PC-9 (cell line): ENCODE data around the gene SLC6A19. TPM values are rescaled to one million over a fixed set of nuclear protein-coding genes. Genes with fewer than 3 reads are reported as not detected.

Experiments used
- BruUV-seq: library from RNA; stranded (reverse); fragments of 400-500 nt; replicated peaks from 2 replicates; lab custom pipeline; 2021; lab: Mats Ljungman, UMichigan
- CTCF ChIA-PET: fragments of 300-600 bp; sonication (Branson Sonifier 250); formaldehyde crosslinking; loops from one replicate; lab custom pipeline; 2022; ENCODE audit warnings: antibody characterized with exemption; lab: Charles Lee
- POLR2A ChIA-PET: fragments of 300-600 bp; sonication (Branson Sonifier 250); formaldehyde crosslinking; loops from one replicate; lab custom pipeline; 2022; ENCODE audit warnings: antibody characterized with exemption; ENCODE audit not compliant: unreplicated experiment; lab: Charles Lee
- DNase-seq, 2 experiments: peaks; one replicate each; pipeline versions ENCODE4 v3.0.0 to v3.0.0-alpha.2; 2015 to 2022; ENCODE audit warnings: mixed read lengths in 1 of 2
- H2AFZ ChIP-seq: fragments of 200-600 bp; sonication (generic); 2 replicates; pipeline ENCODE4 v1.8.1; 2017; ENCODE audit warnings: antibody characterized with exemption
- H3F3A ChIP-seq: fragments of 200-600 bp; sonication (generic); 2 replicates; pipeline ENCODE4 v1.8.1; 2017; ENCODE audit warnings: antibody characterized with exemption, mild to moderate bottlenecking, low read depth; ENCODE audit not compliant: insufficient read depth
- H3K27ac ChIP-seq: fragments of 200-600 bp; sonication (generic); 2 replicates; pipeline ENCODE4 v1.6.1; 2016; ENCODE audit warnings: mixed run types
- H3K27me3 ChIP-seq: fragments of 200-600 bp; sonication (generic); 2 replicates; pipeline ENCODE4 v1.6.1; 2016; ENCODE audit warnings: low read depth, mixed run types; ENCODE audit not compliant: insufficient read depth
- H3K36me3 ChIP-seq: fragments of 200-600 bp; sonication (generic); 2 replicates; pipeline ENCODE4 v1.6.1; 2016; ENCODE audit warnings: low read depth, mixed run types
- H3K4me1 ChIP-seq: fragments of 200-600 bp; sonication (generic); replicated peaks from 2 replicates; pipeline ENCODE4 v1.6.1; 2016; ENCODE audit warnings: mixed run types; ENCODE audit not compliant: insufficient read depth
- H3K4me2 ChIP-seq: fragments of 200-600 bp; sonication (generic); 2 replicates; pipeline ENCODE4 v1.6.1; 2017; ENCODE audit warnings: mixed run types
- H3K4me3 ChIP-seq: fragments of 200-600 bp; sonication (generic); 2 replicates; pipeline ENCODE4 v1.6.1; 2016; ENCODE audit warnings: mixed run types
- H3K79me2 ChIP-seq: fragments of 200-600 bp; sonication (generic); 2 replicates; pipeline ENCODE4 v1.6.1; 2017; ENCODE audit warnings: low read depth, mixed run types
- H3K9me2 ChIP-seq: fragments of 200-600 bp; sonication (generic); 2 replicates; pipeline ENCODE4 v1.8.1; 2017; ENCODE audit warnings: mild to moderate bottlenecking; ENCODE audit not compliant: insufficient read depth
- H3K9me3 ChIP-seq: fragments of 200-600 bp; sonication (generic); 2 replicates; pipeline ENCODE4 v1.8.1; 2016; ENCODE audit warnings: low read depth; ENCODE audit not compliant: insufficient read depth
- H4K20me1 ChIP-seq: fragments of 200-600 bp; sonication (generic); 2 replicates; pipeline ENCODE4 v1.8.1; 2017; ENCODE audit not compliant: insufficient read depth
- CTCF ChIP-seq: fragments of 200-600 bp; sonication (generic); conservative IDR thresholded peaks from 2 replicates; pipeline ENCODE4 v1.6.1; 2017; ENCODE audit warnings: mixed run types, antibody characterized with exemption, mild to moderate bottlenecking, moderate library complexity
- EZH2 ChIP-seq: fragments of 200-600 bp; sonication (generic); IDR thresholded peaks from 2 replicates; pipeline ENCODE4 v1.8.0; 2017; ENCODE audit warnings: antibody characterized with exemption, low read depth
- intact Hi-C: fragments of 100-400 bp; cut with micrococcal nuclease; formaldehyde crosslinking; loops from one replicate; pipeline ENCODE4 v1.10.0; 2022; ENCODE audit not compliant: unreplicated experiment
- total RNA-seq: library from RNA; stranded (reverse); gene quantifications from 2 replicates; pipeline ENCODE4 v1.2.3, GENCODE V29; 2021

SLC6A19 gene
- total RNA-seq, 1 experiment from 2014 or later: not detected

- POLR2A ChIA-PET: interaction anchor here (0.6 kb wide), 1 partner anchor 249 kb away, joined by 8 read pairs; no protein-coding TSS in a partner anchor
Observed at GRCh38 chr5:1172670-1173404, 28.6 kb upstream of the SLC6A19 start.

GRCh38 chr5:1173485-1174070 is 27.8 kb upstream of the SLC6A19 start:
- intact Hi-C loops: no loop called here

More at GRCh38 chr5:1172670-1173404, 28.6 kb upstream of the SLC6A19 start:
- H3K9me3 ChIP-seq: no peaks in the 10 kb centered on the region
- CTCF ChIA-PET: interaction anchor here (0.6 kb wide), 1 partner anchor 134 kb away, joined by 3 read pairs; no protein-coding TSS in a partner anchor
- no peak overlapping the region for H2AFZ ChIP-seq
- no peak for TF ChIP-seq CTCF
- no peak for TF ChIP-seq EZH2
- no peaks in the 10 kb centered on the region for H4K20me1 ChIP-seq
- H3F3A ChIP-seq: peaks cover 5% of the 10 kb centered on the region
- no peaks in the 10 kb centered on the region for H3K36me3 ChIP-seq
- H3K9me2 ChIP-seq: no peaks in the 10 kb centered on the region
- no peaks in the 10 kb centered on the region for H3K79me2 ChIP-seq
- no peak for DNase-seq
- intact Hi-C loops: no loop called here
- no peak overlapping the region for H3K27ac ChIP-seq
- H3K4me1 ChIP-seq: no peaks in the 10 kb centered on the region
- BruUV-seq: no TSS peak
- no peak overlapping the region for H3K4me3 ChIP-seq
- no peak overlapping the region for H3K4me2 ChIP-seq
- peaks cover 82% of the 10 kb centered on the region for H3K27me3 ChIP-seq

More at GRCh38 chr5:1173485-1174070, 27.8 kb upstream of the SLC6A19 start:
- Histone ChIP-seq H3K9me2 (no peaks in the 10 kb centered on the region), H3K9me3 (no peaks in the 10 kb centered on the region), H3K27me3 (peaks cover 89% of the 10 kb centered on the region), H3K27ac (no peak overlapping the region), H2AFZ (no peak overlapping the region), H4K20me1 (no peaks in the 10 kb centered on the region), H3K4me2 (no peak overlapping the region), H3K4me3 (no peak overlapping the region), H3K36me3 (no peaks in the 10 kb centered on the region), H3K79me2 (no peaks in the 10 kb centered on the region), H3F3A (peaks cover 5% of the 10 kb centered on the region), H3K4me1 (no peaks in the 10 kb centered on the region)
- DNase-seq: no peak
- CTCF ChIA-PET: interaction anchor here (0.8 to 1.8 kb wide), 6 partner anchors 9 to 480 kb away, joined by 3 to 10 read pairs (median 4); no protein-coding TSS in a partner anchor
- TF ChIP-seq EZH2 (no peak), CTCF (no peak)
- BruUV-seq: no TSS peak
- POLR2A ChIA-PET: interaction anchor here (0.6 kb wide), 1 partner anchor 250 kb away, joined by 8 read pairs; no protein-coding TSS in a partner anchor
